GM12892 (cell line): ENCODE measurements around the gene POMT1.

ENCODE experiments used
- POLR2A ChIP-seq: IDR thresholded peaks from 2 replicates; pipeline ENCODE4 v1.6.1; 2011; ENCODE audit warnings: low read depth, low read length, control low read depth
- POLR2AphosphoS5 ChIP-seq: IDR thresholded peaks from 2 replicates; pipeline ENCODE4 v1.6.1; 2011; ENCODE audit warnings: low read depth, low read length, control low read depth
- TAF1 ChIP-seq: IDR thresholded peaks from 2 replicates; pipeline ENCODE4 v1.6.1; 2011; ENCODE audit warnings: low read depth, mild to moderate bottlenecking, control low read depth, low read length, borderline replicate concordance

DNA sequence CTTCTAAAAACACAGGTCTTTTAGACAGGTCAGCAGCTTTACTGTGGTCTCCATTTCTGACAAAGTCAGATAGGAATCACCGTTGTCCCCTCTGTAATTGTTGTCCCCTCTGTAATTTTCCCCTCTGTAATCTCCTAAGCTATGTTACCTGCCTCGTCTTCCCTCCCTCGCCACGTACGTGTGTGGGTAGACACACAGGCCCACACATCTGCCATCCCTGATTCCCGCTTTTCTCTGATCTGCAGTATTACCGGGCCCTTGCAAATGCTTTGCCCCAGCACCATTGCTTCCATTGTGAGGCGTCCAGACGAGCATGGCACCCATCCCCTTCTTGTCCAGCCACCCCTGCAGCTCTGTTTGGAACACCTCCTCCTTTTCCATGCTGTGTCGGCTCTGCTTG is 45.0 kb upstream of the POMT1 start:
- TF ChIP-seq POLR2AphosphoS5 (no peak), TAF1 (no peak), POLR2A (no peak)
